ENCODE measurements around the gene SDF4.

DNA sequence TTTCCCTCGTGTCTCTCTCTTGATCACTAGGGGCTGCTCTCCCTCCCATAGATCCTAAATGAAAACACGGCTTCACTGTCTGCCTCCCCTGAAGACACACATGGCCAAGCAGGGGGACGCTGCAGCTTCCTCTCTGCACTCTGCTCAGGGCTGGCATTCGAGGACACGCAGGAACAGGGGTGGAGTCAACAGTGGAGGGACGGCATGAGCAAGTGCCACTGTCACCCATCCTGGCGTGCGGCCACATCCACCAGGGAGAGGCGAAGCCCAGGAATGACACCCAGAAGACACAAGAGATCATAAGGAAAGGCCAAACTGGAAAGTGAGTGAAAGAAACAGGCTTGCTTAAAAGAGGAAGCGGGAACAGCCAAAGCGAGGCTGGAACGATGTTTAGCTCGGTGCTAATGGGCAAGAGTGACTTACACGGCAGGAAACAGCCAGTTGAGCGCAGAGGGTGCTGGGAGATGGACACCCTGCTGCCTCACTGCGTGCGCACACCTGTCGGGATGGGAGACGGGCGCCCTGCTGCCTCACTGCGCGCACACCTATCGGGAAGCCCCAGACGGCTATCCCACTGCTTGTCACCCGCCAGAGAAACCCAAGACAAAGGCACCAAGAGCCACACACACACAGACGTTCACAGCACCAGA, 28.3 kb upstream of the SDF4 start:
- TF ChIP-seq, protein P1, sequence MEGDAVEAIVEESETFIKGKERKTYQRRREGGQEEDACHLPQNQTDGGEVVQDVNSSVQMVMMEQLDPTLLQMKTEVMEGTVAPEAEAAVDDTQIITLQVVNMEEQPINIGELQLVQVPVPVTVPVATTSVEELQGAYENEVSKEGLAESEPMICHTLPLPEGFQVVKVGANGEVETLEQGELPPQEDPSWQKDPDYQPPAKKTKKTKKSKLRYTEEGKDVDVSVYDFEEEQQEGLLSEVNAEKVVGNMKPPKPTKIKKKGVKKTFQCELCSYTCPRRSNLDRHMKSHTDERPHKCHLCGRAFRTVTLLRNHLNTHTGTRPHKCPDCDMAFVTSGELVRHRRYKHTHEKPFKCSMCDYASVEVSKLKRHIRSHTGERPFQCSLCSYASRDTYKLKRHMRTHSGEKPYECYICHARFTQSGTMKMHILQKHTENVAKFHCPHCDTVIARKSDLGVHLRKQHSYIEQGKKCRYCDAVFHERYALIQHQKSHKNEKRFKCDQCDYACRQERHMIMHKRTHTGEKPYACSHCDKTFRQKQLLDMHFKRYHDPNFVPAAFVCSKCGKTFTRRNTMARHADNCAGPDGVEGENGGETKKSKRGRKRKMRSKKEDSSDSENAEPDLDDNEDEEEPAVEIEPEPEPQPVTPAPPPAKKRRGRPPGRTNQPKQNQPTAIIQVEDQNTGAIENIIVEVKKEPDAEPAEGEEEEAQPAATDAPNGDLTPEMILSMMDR (IDR thresholded peaks at IDR 0.05), result no peak
- TF ChIP-seq POLR2A (IDR thresholded peaks at IDR 0.05), result no peak

Measured in lower leg skin (tissue), 3 donors.